ENCODE data around the gene SYT7. TPM values are rescaled to one million over a fixed set of nuclear protein-coding genes. Genes with fewer than 3 reads are reported as not detected.

SYT7 gene
- total and polyA plus RNA-seq, 2 experiments from 2014 or later, result 0.40 to 1.9 TPM

DNA sequence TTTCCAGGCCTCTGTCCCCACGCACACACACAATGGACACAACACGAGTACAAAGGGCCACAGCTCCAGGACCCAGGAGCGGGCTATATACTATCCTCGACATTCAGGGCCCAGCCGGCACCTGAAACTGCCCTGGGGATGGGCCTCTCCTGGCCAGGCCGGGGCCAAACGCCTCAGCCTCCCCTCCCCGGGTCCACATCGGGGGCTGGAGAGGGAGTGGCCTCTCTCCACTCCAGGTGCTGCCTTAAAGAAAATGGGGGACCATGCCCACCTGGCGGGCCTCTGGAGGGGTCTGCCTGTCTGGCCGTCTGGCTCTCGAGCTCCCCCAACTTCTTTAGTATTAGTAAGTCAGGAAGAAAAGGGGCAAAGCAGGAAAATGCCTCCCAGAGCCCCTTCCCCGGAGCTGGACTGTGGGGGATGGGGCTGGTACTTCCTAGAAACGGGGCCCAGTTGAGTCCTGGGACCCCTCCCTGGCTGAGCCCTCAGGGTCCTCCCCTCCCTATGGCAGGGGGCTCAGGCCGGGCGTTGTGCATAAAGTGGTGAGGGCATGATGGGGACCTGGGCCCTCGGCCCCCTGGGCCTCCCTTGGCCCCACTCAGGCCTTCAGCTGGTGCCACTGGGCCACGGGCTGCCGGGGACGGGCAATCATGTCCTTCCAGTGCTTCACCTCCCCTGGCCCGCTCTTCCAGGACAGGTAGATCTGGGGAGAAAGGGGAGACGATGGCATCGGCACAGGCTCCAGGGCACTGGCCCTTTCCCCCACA, 62.7 kb downstream of the SYT7 start:
- no peaks in the 10 kb centered on the region for H4K20me1 ChIP-seq (ENCODE audit: insufficient read depth)
- no peaks in the 10 kb centered on the region for H3K36me3 ChIP-seq (ENCODE audit: low read depth)
- TF ChIP-seq EZH2 (IDR thresholded peaks at IDR 0.05; ENCODE audit: insufficient read depth, poor library complexity, severe bottlenecking) (no peak), EZH2phosphoT487 (IDR thresholded peaks at IDR 0.05; ENCODE audit: insufficient read depth, low read depth) (no peak)
- in situ Hi-C loops (cut with MboI), result no loop called here
- H3K9ac ChIP-seq, result no peak overlapping the region
- 68 to 74% methylated on average over 23 of the region's 23 CpGs for WGBS, 2 experiments (ENCODE audit: low coverage in 1 of 2, low lambda C conversion rate in 2 of 2, missing lambda C conversion rate in 2 of 2)
- H3K27me3 ChIP-seq (replicated peaks; ENCODE audit: insufficient read depth), result no peaks in the 10 kb centered on the region
- H3K9me2 ChIP-seq (ENCODE audit: insufficient read depth), result no peaks in the 10 kb centered on the region
- no peak overlapping the region for H3K27ac ChIP-seq
- DNase-seq, result no peak
- H3F3A ChIP-seq (ENCODE audit: insufficient read depth), result no peaks in the 10 kb centered on the region
- H3K79me2 ChIP-seq (ENCODE audit: insufficient read depth), result no peaks in the 10 kb centered on the region
- no peaks in the 10 kb centered on the region for H3K4me1 ChIP-seq (ENCODE audit: insufficient read depth)
- H3K4me2 ChIP-seq (ENCODE audit: unreplicated experiment), result no peak overlapping the region
- no peaks in the 10 kb centered on the region for H3K9me3 ChIP-seq (ENCODE audit: low read depth)
- no peak overlapping the region for H3K4me3 ChIP-seq
- no peak overlapping the region for H2AFZ ChIP-seq

DNA sequence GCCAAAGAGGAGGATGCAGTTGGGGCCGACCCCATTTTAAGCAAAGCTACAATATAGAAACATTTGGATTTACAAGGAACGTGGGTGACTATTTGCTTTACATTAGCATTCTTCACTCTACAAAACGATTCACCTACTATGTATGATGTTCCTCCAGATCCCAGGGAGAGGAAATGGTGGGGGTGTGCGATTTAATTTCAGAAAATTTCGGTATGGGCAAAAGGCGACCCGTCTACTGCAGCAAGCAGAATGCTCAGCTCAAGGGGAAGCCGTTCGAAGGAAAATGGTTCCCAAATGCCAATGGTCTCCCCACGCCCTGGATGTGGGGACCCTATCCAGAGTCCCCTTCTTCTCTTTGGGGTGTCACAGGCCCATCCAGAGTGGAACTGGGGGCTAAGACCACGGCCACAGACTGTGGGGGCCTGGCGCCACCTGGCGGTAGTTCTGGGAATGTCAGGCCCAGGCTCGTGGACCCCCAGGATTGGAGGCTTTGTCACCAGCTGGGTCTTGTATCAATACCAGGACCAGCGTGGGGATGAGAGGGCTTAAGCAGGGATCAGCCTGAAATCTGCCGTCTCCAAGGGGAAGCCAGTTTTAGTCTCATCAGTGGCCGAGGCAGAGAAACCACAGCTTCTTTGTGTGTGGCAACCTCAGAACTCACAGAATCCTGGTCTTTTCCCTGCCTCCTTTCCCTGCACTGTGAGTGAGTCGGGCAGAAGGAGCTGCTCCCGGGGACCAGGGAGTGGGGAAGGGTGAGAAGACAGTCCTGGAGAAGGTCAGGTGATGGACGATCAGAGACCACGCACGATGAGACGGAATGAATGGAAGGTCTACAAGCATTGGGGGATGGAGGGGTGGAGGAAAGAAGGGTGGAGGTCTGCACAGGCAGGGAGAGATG, 64.0 kb downstream of the SYT7 start:
- H3K9me2 ChIP-seq (ENCODE audit: insufficient read depth), result no peaks in the 10 kb centered on the region
- H3K36me3 ChIP-seq (ENCODE audit: low read depth), result no peaks in the 10 kb centered on the region
- WGBS, 2 experiments (ENCODE audit: low coverage in 1 of 2, low lambda C conversion rate in 2 of 2, missing lambda C conversion rate in 2 of 2), result 15 to 17% methylated on average over 23 of the region's 23 CpGs
- 0 out of 2 replicates have a peak overlapping the region, but pooled peaks have one; percentile 11 for H3K9ac ChIP-seq
- no peaks in the 10 kb centered on the region for H3K27me3 ChIP-seq (replicated peaks; ENCODE audit: insufficient read depth)
- no peaks in the 10 kb centered on the region for H3K4me1 ChIP-seq (ENCODE audit: insufficient read depth)
- H3K79me2 ChIP-seq (ENCODE audit: insufficient read depth), result no peaks in the 10 kb centered on the region
- no peak overlapping the region for H3K27ac ChIP-seq
- peak overlapping the region; percentile 69 for H2AFZ ChIP-seq
- TF ChIP-seq EZH2 (IDR thresholded peaks at IDR 0.05; ENCODE audit: insufficient read depth, poor library complexity, severe bottlenecking) (no peak), EZH2phosphoT487 (IDR thresholded peaks at IDR 0.05; ENCODE audit: insufficient read depth, low read depth) (no peak)
- H3F3A ChIP-seq (ENCODE audit: insufficient read depth), result no peaks in the 10 kb centered on the region
- H3K4me3 ChIP-seq, result peak overlapping the region; percentile 58; the same call in 1 of the 2 replicates
- no peaks in the 10 kb centered on the region for H3K9me3 ChIP-seq (ENCODE audit: low read depth)
- H4K20me1 ChIP-seq (ENCODE audit: insufficient read depth), result no peaks in the 10 kb centered on the region
- H3K4me2 ChIP-seq (ENCODE audit: unreplicated experiment), result peak overlapping the region; percentile 67
- peak; percentile 45 for DNase-seq
- in situ Hi-C loops (cut with MboI), result no loop called here

GRCh38 chr11:61516191-61516590, 64.7 kb downstream of the SYT7 start:
- H3K4me2 ChIP-seq (ENCODE audit: unreplicated experiment), result peak overlapping the region; percentile 67
- no peaks in the 10 kb centered on the region for H3K36me3 ChIP-seq (ENCODE audit: low read depth)
- peak overlapping the region; percentile 58; the same call in 1 of the 2 replicates for H3K4me3 ChIP-seq
- H3K9me3 ChIP-seq (ENCODE audit: low read depth), result no peaks in the 10 kb centered on the region
- H3K9ac ChIP-seq, result 0 out of 2 replicates have a peak overlapping the region, but pooled peaks have one; percentile 11
- no peaks in the 10 kb centered on the region for H3F3A ChIP-seq (ENCODE audit: insufficient read depth)
- no peaks in the 10 kb centered on the region for H3K79me2 ChIP-seq (ENCODE audit: insufficient read depth)
- TF ChIP-seq EZH2 (IDR thresholded peaks at IDR 0.05; ENCODE audit: insufficient read depth, poor library complexity, severe bottlenecking) (no peak), EZH2phosphoT487 (IDR thresholded peaks at IDR 0.05; ENCODE audit: insufficient read depth, low read depth) (no peak)
- H4K20me1 ChIP-seq (ENCODE audit: insufficient read depth), result no peaks in the 10 kb centered on the region
- no peaks in the 10 kb centered on the region for H3K9me2 ChIP-seq (ENCODE audit: insufficient read depth)
- WGBS, 2 experiments (ENCODE audit: low coverage in 1 of 2, low lambda C conversion rate in 2 of 2, missing lambda C conversion rate in 2 of 2), result 38 to 50% methylated on average over 9 to 22 of the region's 22 CpGs
- in situ Hi-C loops (cut with MboI), result no loop called here
- H3K4me1 ChIP-seq (ENCODE audit: insufficient read depth), result no peaks in the 10 kb centered on the region
- H3K27me3 ChIP-seq (replicated peaks; ENCODE audit: insufficient read depth), result no peaks in the 10 kb centered on the region
- H2AFZ ChIP-seq, result peak overlapping the region; percentile 69
- H3K27ac ChIP-seq, result no peak overlapping the region
- peak; percentile 24 for DNase-seq

GRCh38 chr11:61515686-61516085, 65.2 kb downstream of the SYT7 start:
- Histone ChIP-seq H3K79me2 (ENCODE audit: insufficient read depth) (no peaks in the 10 kb centered on the region), H3K4me3 (no peak overlapping the region), H3K27me3 (replicated peaks; ENCODE audit: insufficient read depth) (no peaks in the 10 kb centered on the region), H4K20me1 (ENCODE audit: insufficient read depth) (no peaks in the 10 kb centered on the region), H2AFZ (no peak overlapping the region), H3K9ac (no peak overlapping the region), H3K4me2 (ENCODE audit: unreplicated experiment) (no peak overlapping the region), H3K4me1 (ENCODE audit: insufficient read depth) (no peaks in the 10 kb centered on the region), H3K36me3 (ENCODE audit: low read depth) (no peaks in the 10 kb centered on the region), H3K9me3 (ENCODE audit: low read depth) (no peaks in the 10 kb centered on the region), H3F3A (ENCODE audit: insufficient read depth) (no peaks in the 10 kb centered on the region), H3K27ac (no peak overlapping the region), H3K9me2 (ENCODE audit: insufficient read depth) (no peaks in the 10 kb centered on the region)
- TF ChIP-seq EZH2phosphoT487 (IDR thresholded peaks at IDR 0.05; ENCODE audit: insufficient read depth, low read depth), result no peak
- TF ChIP-seq EZH2 (IDR thresholded peaks at IDR 0.05; ENCODE audit: insufficient read depth, poor library complexity, severe bottlenecking), result no peak
- 67 to 69% methylated on average over 10 of the region's 10 CpGs for WGBS, 2 experiments (ENCODE audit: low coverage in 1 of 2, low lambda C conversion rate in 2 of 2, missing lambda C conversion rate in 2 of 2)
- no peak for DNase-seq
- in situ Hi-C loops (cut with MboI), result no loop called here
